H9 (cell line): ENCODE data around the gene PAX8. TPM values are rescaled to one million over a fixed set of nuclear protein-coding genes. Genes with fewer than 3 reads are reported as not detected.

Source experiments
- DNase-seq: peaks from one replicate; pipeline ENCODE4 v3.0.0-alpha.2; 2017
- H2AFZ ChIP-seq: one replicate; pipeline ENCODE4 v1.6.1; 2013; ENCODE audit warnings: mild to moderate bottlenecking, low read length, control low read depth, moderate library complexity
- H2AK5ac ChIP-seq: 2 replicates; pipeline ENCODE4 v1.6.1; 2013; ENCODE audit warnings: low read length, control low read depth, mixed read lengths; ENCODE audit not compliant: insufficient read length
- H2BK120ac ChIP-seq: one replicate; pipeline ENCODE4 v1.6.1; 2013; ENCODE audit warnings: low read depth, mild to moderate bottlenecking, low read length, control low read depth, inconsistent platforms; ENCODE audit not compliant: poor library complexity, severe bottlenecking
- H2BK12ac ChIP-seq: 2 replicates; pipeline ENCODE4 v1.6.1; 2013; ENCODE audit warnings: low read length, control low read depth, mixed read lengths, low read depth; ENCODE audit not compliant: insufficient read length
- H2BK15ac ChIP-seq: 2 replicates; pipeline ENCODE4 v1.6.1; 2013; ENCODE audit warnings: low read depth, low read length, control low read depth
- H2BK20ac ChIP-seq: one replicate; pipeline ENCODE4 v1.6.1; 2013; ENCODE audit warnings: low read depth, mild to moderate bottlenecking, low read length, control low read depth, inconsistent platforms; ENCODE audit not compliant: poor library complexity, severe bottlenecking
- H2BK5ac ChIP-seq: 2 replicates; pipeline ENCODE4 v1.6.1; 2013; ENCODE audit warnings: low read length, control low read depth, mixed read lengths; ENCODE audit not compliant: insufficient read length
- H3K14ac ChIP-seq: 2 replicates; pipeline ENCODE4 v1.6.1; 2013; ENCODE audit warnings: low read length, control low read depth; ENCODE audit not compliant: insufficient read depth
- H3K18ac ChIP-seq: 2 replicates; pipeline ENCODE4 v1.6.1; 2013; ENCODE audit warnings: low read depth, mild to moderate bottlenecking, mixed read lengths, low read length, control low read depth; ENCODE audit not compliant: insufficient read length
- H3K23ac ChIP-seq: 2 replicates; pipeline ENCODE4 v1.6.1; 2013; ENCODE audit warnings: low read length, control low read depth, mixed read lengths, low read depth; ENCODE audit not compliant: insufficient read length
- H3K23me2 ChIP-seq: 2 replicates; pipeline ENCODE4 v1.6.1; 2013; ENCODE audit warnings: low read depth, mild to moderate bottlenecking, mixed read lengths, low read length, control low read depth; ENCODE audit not compliant: insufficient read length, poor library complexity, severe bottlenecking
- H3K27ac ChIP-seq: 2 replicates; pipeline ENCODE4 v1.5.1; 2013; ENCODE audit warnings: low read length, control low read depth, mixed read lengths, low read depth; ENCODE audit not compliant: insufficient read length
- H3K27me3 ChIP-seq: 2 replicates; pipeline ENCODE4 v1.6.1; 2013; ENCODE audit warnings: low read length, control low read depth, inconsistent platforms; ENCODE audit not compliant: insufficient read depth
- H3K4ac ChIP-seq: 2 replicates; pipeline ENCODE4 v1.6.1; 2013; ENCODE audit warnings: low read depth, mild to moderate bottlenecking, control low read depth, inconsistent platforms, low read length, moderate library complexity
- H3K4me1 ChIP-seq: 2 replicates; pipeline ENCODE4 v1.6.1; 2013; ENCODE audit warnings: low read length, control low read depth, inconsistent platforms; ENCODE audit not compliant: insufficient read depth
- H3K4me2 ChIP-seq: 2 replicates; pipeline ENCODE4 v1.6.1; 2013; ENCODE audit warnings: low read length, control low read depth, mixed read lengths; ENCODE audit not compliant: insufficient read length, insufficient read depth
- H3K56ac ChIP-seq: 2 replicates; pipeline ENCODE4 v1.6.1; 2013; ENCODE audit warnings: low read depth, mild to moderate bottlenecking, mixed read lengths, low read length, control low read depth; ENCODE audit not compliant: insufficient read length
- H3K79me1 ChIP-seq: 2 replicates; pipeline ENCODE4 v1.6.1; 2013; ENCODE audit warnings: low read depth, mild to moderate bottlenecking, moderate library complexity, low read length, control low read depth, inconsistent platforms; ENCODE audit not compliant: insufficient read depth, poor library complexity, severe bottlenecking
- H3K79me2 ChIP-seq: 2 replicates; pipeline ENCODE4 v1.6.1; 2013; ENCODE audit warnings: low read length, control low read depth, inconsistent platforms; ENCODE audit not compliant: insufficient read depth
- H3K9ac ChIP-seq: 2 replicates; pipeline ENCODE4 v1.6.1; 2013; ENCODE audit warnings: low read length, control low read depth, mixed read lengths; ENCODE audit not compliant: insufficient read length; ENCODE audit errors: extremely low read depth
- H3K9me3 ChIP-seq: one replicate; pipeline ENCODE4 v1.6.1; 2013; ENCODE audit warnings: low read depth, low read length, inconsistent platforms; ENCODE audit not compliant: control insufficient read depth
- H3T11ph ChIP-seq: one replicate; pipeline ENCODE4 v1.6.1; 2013; ENCODE audit warnings: mild to moderate bottlenecking, low read length, control low read depth, inconsistent platforms
- H4K20me1 ChIP-seq: one replicate; pipeline ENCODE4 v1.6.1; 2013; ENCODE audit not compliant: control insufficient read depth, insufficient read length, insufficient read depth
- H4K5ac ChIP-seq: 2 replicates; pipeline ENCODE4 v1.6.1; 2013; ENCODE audit warnings: low read depth, mild to moderate bottlenecking, mixed read lengths, low read length, control low read depth; ENCODE audit not compliant: insufficient read length
- H4K8ac ChIP-seq: replicated peaks from 2 replicates; pipeline ENCODE4 v1.6.1; 2013; ENCODE audit warnings: low read length, control low read depth, mixed read lengths, low read depth; ENCODE audit not compliant: insufficient read length
- H4K91ac ChIP-seq: 2 replicates; pipeline ENCODE4 v1.6.1; 2013; ENCODE audit warnings: low read depth, mild to moderate bottlenecking, moderate library complexity, mixed read lengths, low read length, control low read depth; ENCODE audit not compliant: insufficient read length
- H3K27ac Mint-ChIP-seq, 3 experiments: 2 replicates in 2 of 3; 3 replicates in 1 of 3; pipeline ENCODE4 v1.8.0; 2020 to 2021; ENCODE audit warnings: mixed read lengths in 3 of 3, mild to moderate bottlenecking in 1 of 3, moderate library complexity in 1 of 3
- H3K27me3 Mint-ChIP-seq: 2 replicates; pipeline ENCODE4 v1.8.0; 2021; ENCODE audit warnings: low read depth, mild to moderate bottlenecking, moderate library complexity, mixed read lengths
- H3K36me3 Mint-ChIP-seq, 3 experiments: 2 replicates in 2 of 3; 3 replicates in 1 of 3; pipeline ENCODE4 v1.8.0; 2020 to 2021; ENCODE audit warnings: low read depth in 3 of 3, mixed read lengths in 3 of 3; ENCODE audit not compliant: insufficient read depth in 1 of 3
- H3K4me1 Mint-ChIP-seq, 2 experiments: 2 replicates each; pipeline ENCODE4 v1.8.0; 2020; ENCODE audit warnings: mixed read lengths in 2 of 2
- H3K4me3 Mint-ChIP-seq, 2 experiments: 2 replicates in 1 of 2; 3 replicates in 1 of 2; pipeline ENCODE4 v1.8.0; 2020 to 2021; ENCODE audit warnings: mild to moderate bottlenecking in 2 of 2, mixed read lengths in 2 of 2, moderate library complexity in 1 of 2
- H3K9me3 Mint-ChIP-seq, 2 experiments: 2 replicates in 1 of 2; 3 replicates in 1 of 2; pipeline ENCODE4 v1.8.0; 2020; ENCODE audit warnings: mild to moderate bottlenecking in 2 of 2, mixed read lengths in 2 of 2, moderate library complexity in 1 of 2
- CTCF ChIP-seq: fragments of 200-600 bp; sonication (generic); conservative IDR thresholded peaks from 3 replicates; pipeline ENCODE4 v1.8.0; 2021; ENCODE audit warnings: antibody characterized with exemption, mild to moderate bottlenecking
- WGBS: extraction: QIAGEN DNeasy Blood & Tissue Kit; methylation state at CpG from one replicate; pipeline ENCODE4 v1.1.7; 2013; ENCODE audit warnings: missing lambda C conversion rate, low lambda C conversion rate, mixed read lengths; ENCODE audit not compliant: insufficient read length; ENCODE audit errors: extremely low coverage; 5-methylcytosine and 5-hydroxymethylcytosine counted together
- total RNA-seq: library from RNA; stranded (reverse); gene quantifications from 2 replicates; pipeline ENCODE4 v1.2.1, GENCODE V29; 2021

PAX8 gene
- total RNA-seq, 1 experiment from 2014 or later, result not detected

GRCh38 chr2:113198790-113199612 is 79.7 kb downstream of the PAX8 start:
- DNase-seq, result peak; percentile 89
- H4K8ac ChIP-seq, result no peak overlapping the region
- no peak overlapping the region for H3K56ac ChIP-seq
- H3K18ac ChIP-seq, result no peak overlapping the region
- no peak overlapping the region for H3K23ac ChIP-seq
- H3K27me3 ChIP-seq, result no peaks in the 10 kb centered on the region
- H4K20me1 ChIP-seq, result no peaks in the 10 kb centered on the region
- H2BK15ac ChIP-seq, result no peak overlapping the region
- no peak overlapping the region for H3K27ac ChIP-seq
- no peak overlapping the region for H3K4ac ChIP-seq
- H2BK120ac ChIP-seq, result no peak overlapping the region
- H4K5ac ChIP-seq, result no peak overlapping the region
- no peak overlapping the region for H2BK12ac ChIP-seq
- Mint-ChIP-seq H3K27ac (no peak overlapping the region), H3K27me3 (peaks cover 39% of the 10 kb centered on the region), H3K4me3 (peak overlapping the region; percentile 66 to 78), H3K4me1 (peaks cover under 1% of the 10 kb centered on the region in 2 experiments; a peak in 3 of 4 replicates), H3K9me3 (no peaks in the 10 kb centered on the region), H3K36me3 (no peaks in the 10 kb centered on the region)
- H2BK5ac ChIP-seq, result no peak overlapping the region
- no peak overlapping the region for H3K9ac ChIP-seq
- H3K23me2 ChIP-seq, result no peaks in the 10 kb centered on the region
- no peak overlapping the region for H4K91ac ChIP-seq
- H2BK20ac ChIP-seq, result no peak overlapping the region
- WGBS, result no CpG with 5 or more reads among the region's 79 CpGs
- H3K14ac ChIP-seq, result peak overlapping the region; percentile 11; the same call in 1 of the 2 replicates
- peak; percentile 94 for TF ChIP-seq CTCF
- H3T11ph ChIP-seq, result no peak overlapping the region
- no peaks in the 10 kb centered on the region for H3K79me2 ChIP-seq
- no peaks in the 10 kb centered on the region for H3K79me1 ChIP-seq
- H2AK5ac ChIP-seq, result no peak overlapping the region
- H3K4me2 ChIP-seq, result peak overlapping the region; percentile 33
- H3K4me1 ChIP-seq, result no peaks in the 10 kb centered on the region
- no peak overlapping the region for H2AFZ ChIP-seq
- no peaks in the 10 kb centered on the region for H3K9me3 ChIP-seq
